HG03196 (cell line): ENCODE results near the gene UBE2B.

Experiments used
- ATAC-seq: cut with Tn5 transposase; IDR thresholded peaks from one replicate; pipeline ENCODE4 v1.9.1; 2021; ENCODE audit not compliant: unreplicated experiment

UBE2B gene

DNA sequence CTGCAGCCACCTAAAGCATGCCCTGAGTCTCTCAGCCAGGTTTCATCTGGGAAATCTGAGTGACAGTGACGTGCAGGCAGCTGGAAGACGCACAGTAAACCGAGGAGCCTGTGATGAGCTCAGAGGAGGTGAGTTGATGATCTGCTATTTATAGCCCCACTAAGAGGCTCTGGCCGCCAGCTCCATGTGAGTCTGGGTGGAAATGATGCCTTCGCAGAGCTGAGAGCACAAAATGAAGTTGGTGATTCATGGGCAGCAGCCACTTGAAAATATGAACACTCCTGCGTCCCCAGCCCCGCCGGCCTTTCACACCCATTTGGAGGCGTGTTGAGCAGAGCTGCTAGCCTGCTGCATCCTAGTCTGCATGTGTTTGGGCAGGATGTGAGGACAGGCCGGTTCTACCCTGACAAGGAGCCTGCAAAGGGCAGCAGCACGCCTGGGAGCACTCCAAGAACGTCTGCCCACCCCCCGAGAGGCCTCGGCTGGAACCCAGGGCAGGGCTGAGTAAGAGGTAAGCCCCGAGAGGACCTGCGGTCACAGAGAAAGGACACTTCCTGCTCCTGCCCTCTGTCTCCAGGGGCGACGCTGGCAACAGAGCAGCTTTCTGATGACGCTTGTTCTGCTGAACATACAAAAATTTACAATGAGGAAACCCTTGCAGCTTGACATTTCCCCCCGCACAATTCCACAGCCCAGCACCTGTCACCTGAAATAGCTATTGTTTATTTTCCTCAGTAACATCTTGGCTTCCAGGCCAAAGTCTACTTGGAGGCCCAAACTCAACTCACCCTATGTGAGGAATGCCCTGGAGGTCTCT is 65.4 kb downstream of the UBE2B start:
- peak; percentile 75 for ATAC-seq

DNA sequence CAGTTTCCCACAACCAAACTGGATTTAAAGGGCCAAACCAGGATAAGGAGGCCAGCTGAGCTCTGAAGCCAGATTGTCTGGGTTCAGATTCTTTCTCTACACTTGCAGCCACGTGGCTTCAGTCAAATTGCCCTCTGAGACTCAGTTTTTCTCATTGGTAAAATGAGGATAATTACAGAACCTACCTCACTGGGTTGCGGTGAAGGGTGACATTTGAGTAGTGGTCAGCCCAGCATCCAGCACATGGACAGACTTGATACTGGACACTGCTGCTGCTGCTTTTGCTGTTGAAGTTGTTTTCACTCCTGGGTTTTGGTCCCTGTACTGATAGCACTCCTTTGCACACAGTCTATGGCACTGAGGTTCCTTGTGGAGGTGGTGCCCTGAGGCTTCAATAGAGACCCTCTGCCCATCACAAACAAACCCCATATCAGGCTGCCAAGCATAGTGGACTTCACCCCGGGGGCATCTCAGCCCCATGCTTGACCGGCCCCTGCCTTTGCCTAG is 66.0 kb downstream of the UBE2B start:
- ATAC-seq = no peak

GRCh38 chr5:134437847-134438581 is 66.6 kb downstream of the UBE2B start:
- no peak for ATAC-seq

- no peak for ATAC-seq
Measured at GRCh38 chr5:134438721-134439123, 67.4 kb downstream of the UBE2B start.

DNA sequence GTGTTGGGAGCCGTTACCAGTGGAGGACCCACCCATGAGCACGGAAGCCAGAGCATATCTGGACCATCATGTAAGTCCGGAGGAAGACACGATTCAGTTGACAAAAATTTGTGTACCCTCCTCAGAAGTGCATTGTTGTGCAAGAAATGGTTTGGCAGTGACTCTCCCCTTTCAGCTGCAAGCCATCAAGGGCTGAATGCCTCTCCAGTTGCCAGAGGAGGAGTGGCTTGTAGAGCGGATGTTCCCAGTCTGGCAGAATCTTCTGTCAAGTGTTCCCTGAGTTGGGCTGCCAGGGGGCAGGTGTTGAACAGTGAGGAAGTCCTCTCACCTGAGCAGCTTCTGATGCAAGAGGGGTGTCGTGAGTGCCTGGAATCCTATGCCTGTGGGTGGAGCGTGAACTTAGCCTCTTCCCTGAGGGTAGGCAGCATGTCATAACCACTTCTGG is 67.9 kb downstream of the UBE2B start:
- ATAC-seq = no peak

- no peak for ATAC-seq
Measured at GRCh38 chr5:134440201-134440755, 68.9 kb downstream of the UBE2B start.
